Muscle layer of duodenum (tissue), 2 donors: Measurements from ENCODE around the gene RSPO3.

Source experiments
- H3K27ac ChIP-seq: one replicate; pipeline ENCODE4 v1.7.0; 2013; ENCODE audit warnings: mild to moderate bottlenecking, low read length
- H3K27me3 ChIP-seq: one replicate; pipeline ENCODE4 v1.7.0; 2013; ENCODE audit warnings: low read depth, mild to moderate bottlenecking, control low read depth, low read length
- H3K36me3 ChIP-seq, 2 donors: one replicate each; pipeline ENCODE4 v1.7.0; 2013; ENCODE audit warnings: low read length in 2 of 2, control low read depth in 1 of 2, mild to moderate bottlenecking in 1 of 2; ENCODE audit not compliant: insufficient read depth in 2 of 2, control insufficient read depth in 1 of 2
- H3K4me1 ChIP-seq, 2 donors: one replicate each; pipeline ENCODE4 v1.7.0; 2013; ENCODE audit warnings: low read length in 2 of 2, mild to moderate bottlenecking in 2 of 2, control low read depth in 1 of 2, moderate library complexity in 1 of 2; ENCODE audit not compliant: insufficient read depth in 2 of 2, control insufficient read depth in 1 of 2
- H3K4me3 ChIP-seq, 2 donors: one replicate each; pipeline ENCODE4 v1.7.0; 2013; ENCODE audit warnings: low read length in 2 of 2, low read depth in 1 of 2, mild to moderate bottlenecking in 1 of 2
- H3K9me3 ChIP-seq, 2 donors: one replicate each; pipeline ENCODE4 v1.7.0; 2013; ENCODE audit warnings: low read length in 2 of 2, control low read depth in 1 of 2, mild to moderate bottlenecking in 1 of 2; ENCODE audit not compliant: control insufficient read depth in 1 of 2
- donor health status: healthy.

RSPO3 gene

GRCh38 chr6:127114214-127114760, 4.2 kb upstream of the RSPO3 start:
- Histone ChIP-seq H3K36me3 (no peaks in the 10 kb centered on the region), H3K27ac (peak overlapping the region; percentile 13), H3K9me3 (no peaks in the 10 kb centered on the region), H3K27me3 (peaks cover under 1% of the 10 kb centered on the region), H3K4me3 (no peak overlapping the region), H3K4me1 (peaks cover 0 to 4% of the 10 kb centered on the region in 2 donors)

- H3K27me3 ChIP-seq = peaks cover 4% of the 10 kb centered on the region
- no peak overlapping the region for H3K4me3 ChIP-seq
- peak overlapping the region; percentile 41 for H3K27ac ChIP-seq
- H3K36me3 ChIP-seq = no peaks in the 10 kb centered on the region
- H3K4me1 ChIP-seq = peaks cover 0 to 13% of the 10 kb centered on the region in 2 donors
- H3K9me3 ChIP-seq = no peaks in the 10 kb centered on the region
Observed at GRCh38 chr6:127115084-127115655, 3.3 kb upstream of the RSPO3 start.

DNA sequence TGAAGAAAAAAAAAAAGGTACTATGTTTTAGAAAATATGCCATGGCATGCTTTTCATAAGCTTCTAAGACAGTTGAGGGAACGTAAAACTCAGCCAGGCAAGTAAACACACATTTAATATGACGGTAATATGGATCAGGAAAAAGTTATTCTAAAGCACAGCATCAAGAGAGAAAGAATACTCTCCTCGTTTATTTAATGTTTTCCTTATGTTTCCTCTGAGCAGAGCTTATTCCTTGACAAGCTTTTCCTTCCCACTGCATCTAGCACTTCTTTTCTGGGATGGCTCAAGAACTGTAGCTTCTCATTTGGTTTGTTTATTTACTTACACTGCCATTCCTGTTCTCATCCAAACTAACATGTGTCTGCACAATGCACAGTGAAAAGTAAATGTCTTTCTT, 2.7 kb upstream of the RSPO3 start:
- Histone ChIP-seq H3K36me3 (no peaks in the 10 kb centered on the region), H3K9me3 (no peaks in the 10 kb centered on the region), H3K27me3 (peaks cover 10% of the 10 kb centered on the region), H3K27ac (peak overlapping the region; percentile 41), H3K4me1 (peaks cover 0 to 15% of the 10 kb centered on the region in 2 donors), H3K4me3 (no peak overlapping the region)

DNA sequence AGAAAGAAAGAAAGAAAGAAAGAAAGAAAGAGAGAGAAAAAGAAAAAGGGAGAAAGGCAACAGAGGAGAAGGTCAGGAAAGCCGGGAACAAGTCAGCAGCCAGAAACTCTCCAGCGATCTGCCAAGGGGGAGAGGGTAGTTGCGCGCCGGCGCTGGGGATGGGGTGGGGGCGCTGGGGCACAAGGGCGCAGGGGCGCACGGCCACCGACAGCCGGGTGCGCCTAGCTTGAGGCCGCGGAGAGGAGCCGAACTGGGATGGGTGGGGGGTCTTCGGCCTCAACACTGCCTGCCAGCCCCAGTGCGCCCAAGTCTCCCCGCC, 533 bp upstream of the RSPO3 start:
- Histone ChIP-seq H3K36me3 (no peaks in the 10 kb centered on the region), H3K27me3 (peaks cover 15% of the 10 kb centered on the region), H3K4me3 (peak overlapping the region; percentile 57 to 93), H3K4me1 (peaks cover 0 to 15% of the 10 kb centered on the region in 2 donors), H3K27ac (peak overlapping the region; percentile 28), H3K9me3 (no peaks in the 10 kb centered on the region)

DNA sequence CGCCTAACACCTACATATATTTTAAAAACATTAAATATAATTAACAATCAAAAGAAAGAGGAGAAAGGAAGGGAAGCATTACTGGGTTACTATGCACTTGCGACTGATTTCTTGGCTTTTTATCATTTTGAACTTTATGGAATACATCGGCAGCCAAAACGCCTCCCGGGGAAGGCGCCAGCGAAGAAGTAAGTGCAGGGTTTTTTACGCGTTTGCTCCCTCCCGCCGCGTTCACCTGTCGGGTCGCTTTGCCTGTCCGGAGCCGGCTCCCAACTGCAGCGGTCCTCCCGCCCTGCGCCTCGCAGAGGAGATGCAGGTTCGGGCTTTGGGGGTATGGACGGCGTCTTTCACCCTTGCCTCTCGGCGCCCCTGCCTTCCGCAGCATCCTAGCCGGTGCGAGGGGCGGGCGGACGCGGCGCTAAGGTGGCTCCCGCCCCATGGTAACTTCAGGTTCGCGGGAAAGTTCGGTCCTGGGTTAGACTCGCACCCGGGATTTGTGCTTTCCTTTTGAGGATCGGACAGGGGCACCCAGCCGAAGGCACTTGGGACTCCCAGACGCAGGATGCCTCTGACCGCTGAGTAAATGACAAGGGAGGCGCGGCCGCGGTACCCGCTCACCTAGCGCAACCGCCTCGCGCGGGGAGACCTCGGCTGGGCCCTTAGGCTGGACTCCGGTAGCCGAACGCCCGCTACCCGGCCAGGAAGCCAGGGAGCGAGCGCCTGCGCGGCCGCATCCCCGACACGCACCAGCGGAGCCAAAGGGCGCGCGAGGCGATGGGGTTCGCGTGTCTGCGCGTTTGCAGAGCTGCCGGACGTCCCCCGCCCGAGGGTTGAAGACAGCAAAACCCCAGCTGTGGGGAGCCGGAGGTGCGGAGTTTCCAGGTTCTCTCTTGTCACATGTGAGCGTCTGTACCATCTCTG, 891 bp downstream of the RSPO3 start:
- no peaks in the 10 kb centered on the region for H3K9me3 ChIP-seq
- peaks cover 15% of the 10 kb centered on the region for H3K27me3 ChIP-seq
- peak overlapping the region; percentile 79 for H3K27ac ChIP-seq
- no peaks in the 10 kb centered on the region for H3K36me3 ChIP-seq
- H3K4me1 ChIP-seq = peaks cover 0 to 13% of the 10 kb centered on the region in 2 donors
- peak overlapping the region; percentile 76 to 93 for H3K4me3 ChIP-seq

GRCh38 chr6:127120023-127120786, 1.7 kb downstream of the RSPO3 start:
- Histone ChIP-seq H3K4me3 (peak overlapping the region; percentile 76 to 93), H3K27me3 (peaks cover 15% of the 10 kb centered on the region), H3K27ac (peak overlapping the region; percentile 79), H3K4me1 (peaks cover 0 to 12% of the 10 kb centered on the region in 2 donors), H3K9me3 (no peaks in the 10 kb centered on the region), H3K36me3 (no peaks in the 10 kb centered on the region)

DNA sequence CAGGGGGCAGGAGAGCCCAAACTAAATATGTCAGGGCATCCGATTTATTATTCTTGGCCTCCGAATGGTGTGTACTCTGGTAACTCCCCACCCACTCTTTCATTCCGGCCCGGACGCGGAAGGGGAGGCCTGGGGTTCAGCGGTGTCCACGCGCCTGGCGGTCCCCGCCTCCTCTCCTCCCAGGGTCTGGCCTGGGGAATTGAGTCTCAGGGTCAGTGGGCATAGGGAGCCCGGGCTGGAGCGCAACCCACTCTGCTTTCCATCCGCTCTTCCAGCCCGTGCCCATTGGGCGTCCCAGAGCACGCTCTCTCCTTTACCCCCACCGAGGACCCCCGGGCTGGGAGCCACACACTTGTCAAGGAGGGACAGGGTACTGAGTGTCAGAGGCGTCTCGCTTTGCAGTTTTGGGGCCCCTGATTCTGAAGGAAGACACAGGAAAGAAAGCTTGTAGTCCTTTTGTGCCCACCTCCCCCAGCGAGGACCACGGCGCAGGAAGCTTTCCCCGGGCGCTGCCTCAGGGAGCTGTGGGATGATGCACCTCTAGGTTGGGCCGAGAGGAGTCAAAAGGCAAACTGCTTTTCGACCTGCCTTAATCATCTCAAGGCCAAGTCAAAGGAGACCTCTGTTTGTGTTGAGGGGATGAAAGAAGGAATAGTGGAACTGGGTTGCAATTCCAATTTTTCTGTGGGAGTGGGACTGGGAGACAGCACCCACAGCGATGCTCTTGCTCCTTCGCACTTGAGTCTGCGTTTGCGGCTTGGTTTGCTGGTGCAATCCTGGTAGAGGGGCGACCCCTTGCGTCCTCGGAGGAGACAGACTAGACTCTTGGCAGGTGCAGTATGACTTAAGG, 2.5 kb downstream of the RSPO3 start:
- Histone ChIP-seq H3K4me3 (peak overlapping the region; percentile 76 to 93), H3K27ac (peak overlapping the region; percentile 79), H3K9me3 (no peaks in the 10 kb centered on the region), H3K27me3 (peaks cover 15% of the 10 kb centered on the region), H3K4me1 (peaks cover 0 to 12% of the 10 kb centered on the region in 2 donors), H3K36me3 (no peaks in the 10 kb centered on the region)

DNA sequence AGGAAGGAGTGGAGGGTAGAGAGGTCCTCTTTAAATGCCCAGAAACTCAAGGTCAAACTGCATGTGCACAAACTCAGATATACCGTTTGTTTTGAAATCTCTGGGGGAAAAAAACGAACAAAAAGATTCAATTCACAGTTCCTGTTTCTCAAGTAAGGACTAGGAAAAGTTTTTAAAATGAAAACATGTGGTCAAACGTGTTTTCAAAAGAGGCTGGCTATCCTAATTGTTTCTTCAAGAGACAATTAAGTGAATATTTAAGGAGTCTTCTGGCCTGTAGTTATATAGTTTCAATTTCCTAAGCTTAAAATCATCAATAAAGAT, 3.1 kb downstream of the RSPO3 start:
- H3K36me3 ChIP-seq = no peaks in the 10 kb centered on the region
- H3K27me3 ChIP-seq = peaks cover 15% of the 10 kb centered on the region
- H3K9me3 ChIP-seq = no peaks in the 10 kb centered on the region
- peak overlapping the region; percentile 33 for H3K27ac ChIP-seq
- H3K4me1 ChIP-seq = peaks cover 0 to 12% of the 10 kb centered on the region in 2 donors
- peak overlapping the region; percentile 76 to 93 for H3K4me3 ChIP-seq

- Histone ChIP-seq H3K36me3 (no peaks in the 10 kb centered on the region), H3K9me3 (no peaks in the 10 kb centered on the region), H3K27ac (no peak overlapping the region), H3K4me3 (no peak overlapping the region), H3K27me3 (peaks cover 15% of the 10 kb centered on the region), H3K4me1 (peaks cover 0 to 12% of the 10 kb centered on the region in 2 donors)
Observed at GRCh38 chr6:127124172-127124571, 5.7 kb downstream of the RSPO3 start.

GRCh38 chr6:127124680-127125079, 6.2 kb downstream of the RSPO3 start:
- no peaks in the 10 kb centered on the region for H3K36me3 ChIP-seq
- peaks cover 0 to 7% of the 10 kb centered on the region in 2 donors for H3K4me1 ChIP-seq
- H3K27me3 ChIP-seq = peaks cover 11% of the 10 kb centered on the region
- H3K4me3 ChIP-seq = no peak overlapping the region
- H3K9me3 ChIP-seq = no peaks in the 10 kb centered on the region
- H3K27ac ChIP-seq = no peak overlapping the region
